ENCODE results near the gene TOX2.

DNA sequence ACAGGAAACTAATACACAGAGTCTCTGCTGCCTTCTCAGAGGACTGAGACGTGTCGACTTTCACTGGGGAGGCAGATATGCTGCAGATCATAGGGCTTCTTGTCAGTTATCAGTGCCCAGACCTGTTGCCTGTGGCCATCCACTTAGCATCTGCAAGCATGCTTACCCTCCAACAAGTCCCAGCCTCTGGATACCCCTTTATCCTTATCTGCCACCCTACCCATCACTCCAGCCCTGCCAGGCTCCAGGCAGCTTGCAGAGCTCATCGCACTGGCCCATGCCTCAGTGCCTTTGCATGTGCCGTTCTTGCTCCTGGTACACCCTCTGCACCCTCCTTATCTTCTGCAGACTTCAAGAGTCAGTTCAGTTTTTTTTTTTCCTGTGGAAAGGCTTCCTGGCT, 119.2 kb downstream of the TOX2 start:
- TF ChIP-seq, protein P1, sequence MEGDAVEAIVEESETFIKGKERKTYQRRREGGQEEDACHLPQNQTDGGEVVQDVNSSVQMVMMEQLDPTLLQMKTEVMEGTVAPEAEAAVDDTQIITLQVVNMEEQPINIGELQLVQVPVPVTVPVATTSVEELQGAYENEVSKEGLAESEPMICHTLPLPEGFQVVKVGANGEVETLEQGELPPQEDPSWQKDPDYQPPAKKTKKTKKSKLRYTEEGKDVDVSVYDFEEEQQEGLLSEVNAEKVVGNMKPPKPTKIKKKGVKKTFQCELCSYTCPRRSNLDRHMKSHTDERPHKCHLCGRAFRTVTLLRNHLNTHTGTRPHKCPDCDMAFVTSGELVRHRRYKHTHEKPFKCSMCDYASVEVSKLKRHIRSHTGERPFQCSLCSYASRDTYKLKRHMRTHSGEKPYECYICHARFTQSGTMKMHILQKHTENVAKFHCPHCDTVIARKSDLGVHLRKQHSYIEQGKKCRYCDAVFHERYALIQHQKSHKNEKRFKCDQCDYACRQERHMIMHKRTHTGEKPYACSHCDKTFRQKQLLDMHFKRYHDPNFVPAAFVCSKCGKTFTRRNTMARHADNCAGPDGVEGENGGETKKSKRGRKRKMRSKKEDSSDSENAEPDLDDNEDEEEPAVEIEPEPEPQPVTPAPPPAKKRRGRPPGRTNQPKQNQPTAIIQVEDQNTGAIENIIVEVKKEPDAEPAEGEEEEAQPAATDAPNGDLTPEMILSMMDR (IDR thresholded peaks at IDR 0.05; ENCODE audit: low read depth, low read length) = no peak
- TF ChIP-seq EZH2phosphoT487 (IDR thresholded peaks at IDR 0.05; ENCODE audit: low read depth) = no peak
